ENCODE results near the gene SCN10A. TPM values are rescaled to one million over a fixed set of nuclear protein-coding genes. Genes with fewer than 3 reads are reported as not detected.

SCN10A gene
- total and polyA plus RNA-seq, 2 experiments from 2014 or later = not detected

DNA sequence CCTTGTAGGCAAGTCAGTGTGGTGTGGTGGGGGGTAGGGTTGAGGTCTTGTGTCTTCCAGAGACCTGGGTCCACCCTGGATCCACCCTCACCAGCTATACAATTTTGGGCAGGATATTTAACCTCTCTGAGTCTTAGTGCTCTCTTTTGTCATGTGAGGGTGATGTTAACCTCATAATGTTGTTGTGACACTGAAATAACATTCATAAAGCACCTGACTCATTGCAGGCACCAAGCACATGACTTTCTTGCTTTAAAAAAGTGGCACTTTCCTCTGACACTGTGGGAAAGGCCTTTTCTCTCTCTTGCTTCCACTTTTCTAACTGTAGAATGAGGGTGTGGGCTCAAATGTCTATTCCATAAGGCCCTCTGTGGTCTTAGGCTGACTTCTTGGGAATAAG lies 75.5 kb downstream of the SCN10A start:
- Histone ChIP-seq H3K36me3 (ENCODE audit: low read depth) (no peaks in the 10 kb centered on the region), H3K27ac (no peak overlapping the region), H3K4me1 (ENCODE audit: insufficient read depth) (no peaks in the 10 kb centered on the region), H3K27me3 (replicated peaks; ENCODE audit: insufficient read depth) (0 out of 2 replicates have a peak, but pooled peaks cover 6% of the 10 kb centered on the region), H4K20me1 (ENCODE audit: insufficient read depth) (no peaks in the 10 kb centered on the region), H3K9me3 (ENCODE audit: low read depth) (no peaks in the 10 kb centered on the region), H3K9ac (no peak overlapping the region), H3K79me2 (ENCODE audit: insufficient read depth) (no peaks in the 10 kb centered on the region), H3K4me3 (no peak overlapping the region), H3K4me2 (ENCODE audit: unreplicated experiment) (no peak overlapping the region), H3K9me2 (ENCODE audit: insufficient read depth) (no peaks in the 10 kb centered on the region), H3F3A (ENCODE audit: insufficient read depth) (no peaks in the 10 kb centered on the region), H2AFZ (no peak overlapping the region)
- in situ Hi-C loops (cut with MboI) = no loop called here
- TF ChIP-seq EZH2phosphoT487 (IDR thresholded peaks at IDR 0.05; ENCODE audit: insufficient read depth, low read depth) = no peak
- no peak for TF ChIP-seq EZH2 (IDR thresholded peaks at IDR 0.05; ENCODE audit: insufficient read depth, poor library complexity, severe bottlenecking)
- DNase-seq = no peak

DNA sequence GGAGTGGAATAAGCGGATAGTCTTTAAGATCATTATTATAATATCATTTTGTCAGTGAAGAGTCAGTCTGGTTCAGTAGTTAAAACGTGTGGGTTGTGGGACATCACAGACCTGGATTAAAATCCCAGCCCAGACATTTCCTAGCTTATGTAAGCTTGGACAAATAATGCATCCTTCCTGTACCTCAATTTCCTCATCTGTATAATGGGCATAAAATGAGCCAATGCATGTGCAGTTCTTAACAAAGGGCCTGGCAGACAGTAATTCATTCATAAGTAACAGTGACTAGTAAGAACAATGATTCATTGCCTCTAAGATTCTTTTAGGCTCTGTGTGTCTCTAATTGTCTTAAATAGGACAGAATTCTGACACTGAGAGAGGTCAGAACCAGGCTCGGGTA lies 76.1 kb downstream of the SCN10A start:
- in situ Hi-C loops (cut with MboI) = no loop called here
- H3K9ac ChIP-seq = no peak overlapping the region
- no peak for TF ChIP-seq EZH2phosphoT487 (IDR thresholded peaks at IDR 0.05; ENCODE audit: insufficient read depth, low read depth)
- TF ChIP-seq EZH2 (IDR thresholded peaks at IDR 0.05; ENCODE audit: insufficient read depth, poor library complexity, severe bottlenecking) = no peak
- H3K79me2 ChIP-seq (ENCODE audit: insufficient read depth) = no peaks in the 10 kb centered on the region
- no peaks in the 10 kb centered on the region for H3K9me2 ChIP-seq (ENCODE audit: insufficient read depth)
- H3K9me3 ChIP-seq (ENCODE audit: low read depth) = no peaks in the 10 kb centered on the region
- DNase-seq = no peak
- no peaks in the 10 kb centered on the region for H3K36me3 ChIP-seq (ENCODE audit: low read depth)
- H4K20me1 ChIP-seq (ENCODE audit: insufficient read depth) = no peaks in the 10 kb centered on the region
- no peak overlapping the region for H3K4me3 ChIP-seq
- no peak overlapping the region for H3K27ac ChIP-seq
- no peak overlapping the region for H3K4me2 ChIP-seq (ENCODE audit: unreplicated experiment)
- H3F3A ChIP-seq (ENCODE audit: insufficient read depth) = no peaks in the 10 kb centered on the region
- no peaks in the 10 kb centered on the region for H3K4me1 ChIP-seq (ENCODE audit: insufficient read depth)
- WGBS, 2 experiments (ENCODE audit: low coverage in 1 of 2, low lambda C conversion rate in 2 of 2, missing lambda C conversion rate in 2 of 2) = 37 to 42% methylated on average over 3 of the region's 3 CpGs
- no peak overlapping the region for H2AFZ ChIP-seq
- H3K27me3 ChIP-seq (replicated peaks; ENCODE audit: insufficient read depth) = 0 out of 2 replicates have a peak, but pooled peaks cover 6% of the 10 kb centered on the region

DNA sequence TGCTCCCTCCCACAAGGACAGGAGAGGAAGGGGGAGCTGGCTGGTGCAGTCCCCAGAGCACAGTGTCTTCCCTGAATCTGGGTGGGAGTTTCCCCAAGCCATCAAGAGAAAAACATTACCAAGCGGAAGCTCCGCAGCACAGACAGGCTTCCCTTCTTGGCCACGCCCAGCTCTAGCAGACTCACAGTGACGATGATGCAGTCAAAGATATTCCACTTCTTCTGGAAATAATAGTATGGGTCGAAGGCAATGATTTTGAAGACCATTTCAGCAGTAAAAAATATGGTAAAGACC lies 76.7 kb downstream of the SCN10A start:
- peak; percentile 21 for DNase-seq
- in situ Hi-C loops (cut with MboI) = no loop called here
- Histone ChIP-seq H3K4me2 (ENCODE audit: unreplicated experiment) (no peak overlapping the region), H3K27ac (no peak overlapping the region), H3K79me2 (ENCODE audit: insufficient read depth) (no peaks in the 10 kb centered on the region), H2AFZ (no peak overlapping the region), H3K9me2 (ENCODE audit: insufficient read depth) (no peaks in the 10 kb centered on the region), H3K36me3 (ENCODE audit: low read depth) (no peaks in the 10 kb centered on the region), H3K4me3 (no peak overlapping the region), H3K9ac (no peak overlapping the region), H3K27me3 (replicated peaks; ENCODE audit: insufficient read depth) (0 out of 2 replicates have a peak, but pooled peaks cover 9% of the 10 kb centered on the region), H3F3A (ENCODE audit: insufficient read depth) (no peaks in the 10 kb centered on the region), H3K4me1 (ENCODE audit: insufficient read depth) (no peaks in the 10 kb centered on the region), H4K20me1 (ENCODE audit: insufficient read depth) (no peaks in the 10 kb centered on the region), H3K9me3 (ENCODE audit: low read depth) (no peaks in the 10 kb centered on the region)
- TF ChIP-seq EZH2 (IDR thresholded peaks at IDR 0.05; ENCODE audit: insufficient read depth, poor library complexity, severe bottlenecking) (no peak), EZH2phosphoT487 (IDR thresholded peaks at IDR 0.05; ENCODE audit: insufficient read depth, low read depth) (no peak)
- 42 to 44% methylated on average over 5 of the region's 5 CpGs for WGBS, 2 experiments (ENCODE audit: low coverage in 1 of 2, low lambda C conversion rate in 2 of 2, missing lambda C conversion rate in 2 of 2)

DNA sequence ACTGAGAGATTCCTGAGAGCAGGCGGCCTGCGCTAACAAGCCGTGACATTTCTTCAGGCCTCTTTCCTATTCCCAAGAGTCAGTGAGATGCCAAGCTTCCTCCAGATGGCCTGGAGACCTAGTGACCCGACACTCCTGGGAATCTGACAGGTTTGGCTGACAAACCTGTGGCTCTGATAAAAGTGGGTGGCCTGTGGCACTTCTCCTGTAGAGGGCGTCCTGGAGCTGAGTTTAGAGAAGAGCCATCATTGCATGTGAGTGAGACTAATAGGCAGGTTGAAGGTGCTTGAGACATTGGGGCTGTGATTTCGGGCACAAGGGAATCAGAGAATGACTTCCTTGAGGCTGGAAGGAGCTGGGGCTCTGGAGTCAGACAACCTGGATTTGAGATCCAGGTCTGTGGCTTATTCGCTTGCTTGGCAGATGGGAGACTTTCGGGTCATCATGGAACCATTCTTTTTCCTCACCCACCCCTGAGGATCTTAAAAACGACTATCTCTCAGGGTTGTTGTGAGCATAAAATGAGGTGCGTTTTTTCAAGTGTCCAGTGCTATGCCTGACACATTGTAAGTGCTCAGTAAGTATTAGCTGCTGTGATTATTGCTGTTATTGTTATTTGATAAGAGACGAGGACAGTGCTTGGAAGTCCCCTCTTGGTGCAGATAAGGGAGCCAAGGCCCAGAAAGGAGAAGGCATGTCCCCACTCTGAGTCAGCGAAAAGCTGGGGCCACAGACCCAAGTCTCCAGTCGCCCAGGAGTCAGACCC lies 77.2 kb downstream of the SCN10A start:
- Histone ChIP-seq H3K36me3 (ENCODE audit: low read depth) (no peaks in the 10 kb centered on the region), H3K9me2 (ENCODE audit: insufficient read depth) (no peaks in the 10 kb centered on the region), H3K4me1 (ENCODE audit: insufficient read depth) (no peaks in the 10 kb centered on the region), H3K9ac (no peak overlapping the region), H3K27ac (no peak overlapping the region), H3F3A (ENCODE audit: insufficient read depth) (no peaks in the 10 kb centered on the region), H3K4me2 (ENCODE audit: unreplicated experiment) (no peak overlapping the region), H3K9me3 (ENCODE audit: low read depth) (no peaks in the 10 kb centered on the region), H3K27me3 (replicated peaks; ENCODE audit: insufficient read depth) (0 out of 2 replicates have a peak, but pooled peaks cover 7% of the 10 kb centered on the region), H2AFZ (no peak overlapping the region), H3K79me2 (ENCODE audit: insufficient read depth) (no peaks in the 10 kb centered on the region), H4K20me1 (ENCODE audit: insufficient read depth) (no peaks in the 10 kb centered on the region), H3K4me3 (no peak overlapping the region)
- peak; percentile 62 for DNase-seq
- TF ChIP-seq EZH2phosphoT487 (IDR thresholded peaks at IDR 0.05; ENCODE audit: insufficient read depth, low read depth) (no peak), EZH2 (IDR thresholded peaks at IDR 0.05; ENCODE audit: insufficient read depth, poor library complexity, severe bottlenecking) (no peak)
- in situ Hi-C loops (cut with MboI) = no loop called here
- WGBS, 2 experiments (ENCODE audit: low coverage in 1 of 2, low lambda C conversion rate in 2 of 2, missing lambda C conversion rate in 2 of 2) = 31 to 33% methylated on average over 13 of the region's 13 CpGs
